ENCODE measurements around the gene RAB28. TPM values are rescaled to one million over a fixed set of nuclear protein-coding genes. Genes with fewer than 3 reads are reported as not detected.
A peak's percentile ranks its signal among the peaks of the same experiment; 100 is the strongest.

Gene RAB28
- total RNA-seq, 1 donor from 2014 or later, result 25.9 TPM

- no peak for TF ChIP-seq CTCF (IDR thresholded peaks at IDR 0.05; ENCODE audit: borderline replicate concordance)
- Histone ChIP-seq H3K4me1 (peaks cover 81% of the 10 kb centered on the region), H3K27me3 (ENCODE audit: low read depth) (no peaks in the 10 kb centered on the region), H3K36me3 (peaks cover 16% of the 10 kb centered on the region), H3K27ac (replicated peaks) (no peak overlapping the region), H3K4me3 (no peak overlapping the region), H3K9me3 (replicated peaks) (no peaks in the 10 kb centered on the region)
- DNase-seq, result no peak
- intact Hi-C loops (cut with micrococcal nuclease), result no loop called here
These were observed 6.0 kb downstream of the RAB28 start for GRCh38 chr4:13478131-13478530.

- Histone ChIP-seq H3K4me3 (peak overlapping the region; percentile 2), H3K9me3 (replicated peaks) (no peaks in the 10 kb centered on the region), H3K4me1 (peaks cover 69% of the 10 kb centered on the region), H3K36me3 (peaks cover 16% of the 10 kb centered on the region), H3K27ac (replicated peaks) (peak overlapping the region; percentile 43), H3K27me3 (ENCODE audit: low read depth) (no peaks in the 10 kb centered on the region)
- intact Hi-C loops (cut with micrococcal nuclease), result no loop called here
- DNase-seq, result no peak
- TF ChIP-seq CTCF (IDR thresholded peaks at IDR 0.05; ENCODE audit: borderline replicate concordance), result no peak
These were observed 7.2 kb downstream of the RAB28 start for GRCh38 chr4:13476915-13477314.

GRCh38 chr4:13476152-13476551, 8.0 kb downstream of the RAB28 start:
- no peak for DNase-seq
- intact Hi-C loops (cut with micrococcal nuclease), result no loop called here
- TF ChIP-seq CTCF (IDR thresholded peaks at IDR 0.05; ENCODE audit: borderline replicate concordance), result no peak

GRCh38 chr4:13471400-13471799, 12.7 kb downstream of the RAB28 start:
- no peak for DNase-seq
- intact Hi-C loops (cut with micrococcal nuclease), result no loop called here
- H3K9me3 ChIP-seq (replicated peaks), result no peaks in the 10 kb centered on the region
- no peak for TF ChIP-seq CTCF (IDR thresholded peaks at IDR 0.05; ENCODE audit: borderline replicate concordance)
- peaks cover 11% of the 10 kb centered on the region for H3K36me3 ChIP-seq
- no peaks in the 10 kb centered on the region for H3K27me3 ChIP-seq (ENCODE audit: low read depth)
- H3K4me3 ChIP-seq, result no peak overlapping the region
- H3K27ac ChIP-seq (replicated peaks), result peak overlapping the region; percentile 33
- H3K4me1 ChIP-seq, result peaks cover 28% of the 10 kb centered on the region

More at GRCh38 chr4:13476152-13476551, 8.0 kb downstream of the RAB28 start:
- Histone ChIP-seq H3K9me3 (replicated peaks) (no peaks in the 10 kb centered on the region), H3K36me3 (peaks cover 16% of the 10 kb centered on the region), H3K4me1 (peaks cover 63% of the 10 kb centered on the region), H3K4me3 (peak overlapping the region; percentile 2), H3K27ac (replicated peaks) (peak overlapping the region; percentile 43), H3K27me3 (ENCODE audit: low read depth) (no peaks in the 10 kb centered on the region)

- peaks cover 11% of the 10 kb centered on the region for H3K36me3 ChIP-seq
- H3K4me1 ChIP-seq, result peaks cover 19% of the 10 kb centered on the region
- no peak for DNase-seq
- no peaks in the 10 kb centered on the region for H3K27me3 ChIP-seq (ENCODE audit: low read depth)
- H3K9me3 ChIP-seq (replicated peaks), result peaks cover 6% of the 10 kb centered on the region
- peak overlapping the region; percentile 33 for H3K27ac ChIP-seq (replicated peaks)
- no peak overlapping the region for H3K4me3 ChIP-seq
- TF ChIP-seq CTCF (IDR thresholded peaks at IDR 0.05; ENCODE audit: borderline replicate concordance), result no peak
- intact Hi-C loops (cut with micrococcal nuclease), result no loop called here
These were observed 13.8 kb downstream of the RAB28 start for GRCh38 chr4:13470379-13470778.

Measured in left ventricle myocardium inferior (tissue), 1 donor.